GM12873 (cell line): ENCODE results near the gene TENT5C.

Experiments used
- TF ChIP-seq, protein P1 (sequence below): IDR thresholded peaks from 2 replicates; pipeline ENCODE4 v1.5.1; 2012; ENCODE audit warnings: low read depth, mild to moderate bottlenecking, moderate library complexity, low read length, control low read depth; ENCODE audit not compliant: insufficient read depth; ENCODE audit errors: missing control alignments

The TENT5C gene

DNA sequence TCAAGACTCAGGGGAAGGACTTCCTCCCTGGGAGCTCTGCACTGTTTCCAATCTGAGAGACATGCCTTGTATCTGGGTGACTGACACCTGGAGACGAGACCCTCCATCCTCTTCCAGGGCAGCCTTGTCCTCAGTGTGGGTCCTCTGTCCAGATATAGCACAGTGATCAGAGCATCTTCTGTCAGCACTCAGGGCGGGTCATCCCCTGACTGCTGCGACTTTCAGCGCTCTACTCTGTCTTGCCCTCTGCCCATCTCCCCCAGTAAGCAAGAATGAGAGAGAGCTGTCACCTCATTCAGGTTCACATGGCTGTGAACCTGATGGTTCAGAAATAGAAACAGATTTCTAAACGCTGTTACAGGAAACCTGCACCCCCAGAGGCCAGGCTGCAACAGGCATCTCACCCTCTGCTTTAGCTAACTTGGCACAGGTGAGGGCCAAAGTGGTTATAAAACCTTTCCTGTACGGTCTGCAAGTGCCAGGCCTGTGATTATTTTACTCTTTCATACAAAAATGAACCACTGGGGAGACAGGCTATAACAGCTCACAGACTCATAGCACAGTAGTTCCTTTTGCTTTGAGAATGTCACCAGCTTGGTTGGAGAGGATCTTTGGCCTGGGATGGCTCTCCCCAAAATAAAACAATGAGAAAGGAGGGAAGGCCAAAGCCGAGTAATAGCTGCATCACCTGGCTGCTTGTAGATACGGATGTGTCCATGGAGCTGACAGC is 11.4 kb upstream of the TENT5C start:
- TF ChIP-seq, protein P1, sequence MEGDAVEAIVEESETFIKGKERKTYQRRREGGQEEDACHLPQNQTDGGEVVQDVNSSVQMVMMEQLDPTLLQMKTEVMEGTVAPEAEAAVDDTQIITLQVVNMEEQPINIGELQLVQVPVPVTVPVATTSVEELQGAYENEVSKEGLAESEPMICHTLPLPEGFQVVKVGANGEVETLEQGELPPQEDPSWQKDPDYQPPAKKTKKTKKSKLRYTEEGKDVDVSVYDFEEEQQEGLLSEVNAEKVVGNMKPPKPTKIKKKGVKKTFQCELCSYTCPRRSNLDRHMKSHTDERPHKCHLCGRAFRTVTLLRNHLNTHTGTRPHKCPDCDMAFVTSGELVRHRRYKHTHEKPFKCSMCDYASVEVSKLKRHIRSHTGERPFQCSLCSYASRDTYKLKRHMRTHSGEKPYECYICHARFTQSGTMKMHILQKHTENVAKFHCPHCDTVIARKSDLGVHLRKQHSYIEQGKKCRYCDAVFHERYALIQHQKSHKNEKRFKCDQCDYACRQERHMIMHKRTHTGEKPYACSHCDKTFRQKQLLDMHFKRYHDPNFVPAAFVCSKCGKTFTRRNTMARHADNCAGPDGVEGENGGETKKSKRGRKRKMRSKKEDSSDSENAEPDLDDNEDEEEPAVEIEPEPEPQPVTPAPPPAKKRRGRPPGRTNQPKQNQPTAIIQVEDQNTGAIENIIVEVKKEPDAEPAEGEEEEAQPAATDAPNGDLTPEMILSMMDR = no peak

DNA sequence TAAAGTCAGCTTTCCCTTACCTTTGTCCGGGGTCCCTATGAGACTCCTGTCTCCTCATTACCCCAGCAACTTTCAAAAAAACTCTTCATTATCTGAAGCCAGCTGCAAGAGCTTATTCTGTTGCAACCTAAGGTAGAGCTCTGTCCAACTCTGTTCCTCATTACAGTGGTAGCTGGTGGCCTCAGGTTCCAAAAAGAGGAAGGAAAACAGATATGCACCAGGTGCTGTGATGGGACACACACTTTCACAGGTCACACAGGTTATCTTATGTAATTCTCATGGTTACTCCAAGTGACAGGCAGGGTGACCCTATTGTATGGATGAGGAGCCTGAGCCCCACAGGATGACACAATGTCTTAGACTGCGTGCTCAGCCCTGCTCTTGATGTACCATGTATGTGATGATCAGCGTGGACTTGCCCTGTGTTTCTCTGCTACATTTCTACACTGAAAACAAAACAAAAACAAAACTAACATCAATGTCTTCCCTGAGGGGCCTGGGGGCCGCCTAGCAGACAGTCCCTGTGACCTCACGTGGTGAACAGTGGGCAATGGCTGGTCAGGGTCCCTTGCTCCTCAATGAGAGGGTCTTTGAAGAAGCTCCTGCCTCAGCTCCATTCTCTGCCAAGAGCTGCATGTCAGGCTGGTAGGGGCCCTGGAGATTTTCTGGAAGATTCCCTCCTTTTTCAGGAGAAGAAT is 9.7 kb upstream of the TENT5C start:
- TF ChIP-seq, protein P1 = no peak

GRCh38 chr1:117598489-117598888 is 7.4 kb upstream of the TENT5C start:
- TF ChIP-seq, protein P1 = no peak

DNA sequence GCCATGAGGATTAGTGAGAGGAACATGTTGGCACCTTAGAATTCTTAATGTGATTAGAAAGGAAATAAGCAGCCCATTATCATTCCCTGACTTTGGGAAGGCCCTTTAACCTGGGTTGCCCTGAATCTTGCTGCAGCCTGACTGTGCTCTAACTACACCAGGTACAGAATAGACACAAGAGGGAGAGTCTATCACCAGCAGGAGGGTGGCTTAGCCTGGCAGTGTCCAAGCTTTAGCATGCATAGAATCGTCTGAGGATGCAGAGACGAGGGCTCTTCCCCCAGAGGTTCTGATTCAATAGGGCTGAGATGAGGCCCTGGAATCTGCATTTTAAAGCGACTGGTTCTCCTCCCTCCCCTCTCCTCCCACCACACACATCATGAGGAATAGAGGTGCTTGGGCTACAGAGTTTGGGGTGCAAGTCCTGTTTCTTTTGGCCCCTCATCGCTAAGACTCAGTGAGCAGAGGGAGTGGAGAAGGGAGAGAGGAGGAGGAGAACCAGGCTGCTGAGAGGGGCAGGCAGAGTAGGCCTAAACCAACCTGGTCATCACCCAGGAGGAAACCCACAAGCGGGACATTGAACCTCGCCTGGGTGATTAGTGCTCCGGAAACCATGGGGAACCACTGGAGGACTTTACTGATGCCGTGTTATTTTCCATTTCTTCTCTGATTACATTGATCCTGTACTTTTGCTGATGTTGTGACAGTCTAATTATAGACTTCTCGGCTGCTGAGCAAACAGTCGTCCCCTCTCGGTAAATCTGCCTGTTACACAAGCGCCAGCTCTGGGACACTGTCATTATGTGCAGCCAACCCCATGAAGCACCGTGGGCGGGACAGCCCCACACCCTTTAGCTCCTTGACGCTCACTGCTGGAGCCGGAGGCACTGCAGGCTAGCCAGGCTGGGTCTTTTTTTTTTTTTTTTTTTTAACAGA is 6.3 kb upstream of the TENT5C start:
- TF ChIP-seq, protein P1 = no peak

DNA sequence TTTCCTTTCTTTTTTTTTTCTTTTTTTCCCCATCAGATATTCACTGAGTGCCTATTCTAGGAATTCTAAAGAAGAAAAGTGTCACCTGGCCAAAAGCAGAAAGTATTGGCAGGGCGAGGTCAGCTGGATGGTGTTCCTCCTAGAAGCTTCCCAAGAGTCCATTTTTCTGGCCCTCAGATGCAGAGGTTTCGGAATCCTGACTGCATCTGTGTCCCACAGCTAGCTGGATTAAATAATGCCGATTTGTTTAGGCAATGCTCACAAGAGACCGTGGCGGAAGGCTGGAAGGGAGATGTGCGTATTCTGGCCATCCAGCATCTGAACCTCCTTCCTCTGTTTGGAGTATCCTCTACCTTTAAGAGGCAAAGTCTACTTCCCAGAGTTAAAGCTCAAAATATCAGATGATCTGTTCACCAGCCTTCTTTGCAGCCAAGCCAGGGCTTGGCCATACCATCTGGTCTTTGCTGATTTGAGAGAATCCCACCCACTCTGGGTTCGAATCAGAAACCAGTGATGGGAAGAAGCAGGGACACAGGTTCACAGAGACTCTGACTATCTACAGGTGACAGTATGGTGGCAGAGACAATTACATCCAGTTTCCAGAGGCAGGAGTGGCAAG is 5.4 kb upstream of the TENT5C start:
- TF ChIP-seq, protein P1 = no peak

GRCh38 chr1:117600966-117601365 is 4.9 kb upstream of the TENT5C start:
- TF ChIP-seq, protein P1 = no peak
